ENCODE results near the gene PICALM.

DNA sequence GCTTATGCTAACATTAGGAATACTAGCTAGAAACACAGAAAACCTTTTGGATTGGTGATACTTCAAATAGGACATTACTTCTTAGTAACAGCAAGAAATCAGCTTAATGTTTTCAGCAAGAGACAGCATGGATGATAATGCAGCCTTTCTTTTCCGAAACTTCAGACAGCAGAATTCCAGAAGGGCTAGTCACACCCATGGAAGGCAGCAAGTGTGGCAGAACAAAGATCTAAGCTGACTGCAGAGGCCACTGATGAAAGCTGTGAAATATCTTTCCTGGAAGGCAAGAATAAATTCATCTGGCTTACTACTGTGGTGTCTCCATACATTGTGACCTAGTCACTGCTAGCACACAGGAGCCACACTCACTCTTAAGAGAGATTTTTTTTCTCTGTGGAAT, 113.4 kb downstream of the PICALM start:
- TF ChIP-seq CTCF (IDR thresholded peaks at IDR 0.05) (no peak), POLR2A (IDR thresholded peaks at IDR 0.05) (no peak)

Data from adrenal gland (tissue), 5 donors.